Uterus (tissue), 4 donors: Measurements from ENCODE around the gene OXCT2. TPM values are rescaled to one million over a fixed set of nuclear protein-coding genes. Genes with fewer than 3 reads are reported as not detected.

Experiments used
- DNase-seq, 2 donors: peaks; one replicate each; pipeline ENCODE4 v3.0.0-alpha.2; 2019 to 2020
- H3K27ac ChIP-seq, 2 donors: fragments of 200-600 bp; sonication (generic); 1 replicate in 1 of 2; 2 replicates in 1 of 2; pipeline ENCODE4 v1.5.1; 2016 to 2018
- H3K27me3 ChIP-seq, 2 donors: fragments of 200-600 bp; sonication (generic); one replicate each; pipeline ENCODE4 v1.5.1; 2018 to 2019; ENCODE audit warnings: control low read depth in 1 of 2
- H3K36me3 ChIP-seq, 2 donors: fragments of 200-600 bp; sonication (generic); one replicate each; pipeline ENCODE4 v1.5.1; 2019; ENCODE audit warnings: control low read depth in 1 of 2
- H3K4me1 ChIP-seq, 2 donors: fragments of 200-600 bp; sonication (generic); one replicate each; pipeline ENCODE4 v1.5.1; 2018 to 2019; ENCODE audit warnings: control low read depth in 1 of 2
- H3K4me3 ChIP-seq, 2 donors: fragments of 200-600 bp; sonication (generic); 1 replicate in 1 of 2; 2 replicates in 1 of 2; pipeline ENCODE4 v1.5.1; 2018 to 2019; ENCODE audit warnings: mild to moderate bottlenecking in 1 of 2
- H3K9me3 ChIP-seq, 2 donors: fragments of 200-600 bp; sonication (generic); one replicate each; pipeline ENCODE4 v1.5.1; 2019; ENCODE audit warnings: control low read depth in 1 of 2
- POLR2A ChIP-seq, 2 donors: fragments of 450-650 bp; IDR thresholded peaks; one replicate each; pipeline ENCODE4 v1.6.1; 2016; ENCODE audit warnings: antibody characterized with exemption in 2 of 2, mild to moderate bottlenecking in 1 of 2, moderate library complexity in 1 of 2
- intact Hi-C: fragments of 100-400 bp; cut with DNase I; formaldehyde crosslinking; loops from one replicate; pipeline ENCODE4 v1.15.1; 2023; ENCODE audit warnings: low total_unique reads
- total RNA-seq, 4 donors: library from RNA; depleted of rRNA in 3 of 4; stranded (reverse); fragments of >200 nt in 3 of 4; gene quantifications; one replicate each; pipeline versions ENCODE4 v1.1.0 to v1.2.4, GENCODE V29; 2014 to 2023
- TF ChIP-seq, protein P1 (sequence below), 4 experiments: fragments of 200-600 bp in 2 of 4; fragments of 450-650 bp in 2 of 4; sonication (generic) in 2 of 4; IDR thresholded peaks; one replicate each; pipeline ENCODE4 v1.5.1; 2016 to 2019; ENCODE audit warnings: antibody characterized with exemption in 4 of 4, mild to moderate bottlenecking in 2 of 4, moderate library complexity in 1 of 4
- donor health status: DM: yes; HTN: yes; CAD: no.

OXCT2 gene
- total RNA-seq, 4 donors from 2014 or later, result 1.1 to 1.5 TPM; not detected in 2

DNA sequence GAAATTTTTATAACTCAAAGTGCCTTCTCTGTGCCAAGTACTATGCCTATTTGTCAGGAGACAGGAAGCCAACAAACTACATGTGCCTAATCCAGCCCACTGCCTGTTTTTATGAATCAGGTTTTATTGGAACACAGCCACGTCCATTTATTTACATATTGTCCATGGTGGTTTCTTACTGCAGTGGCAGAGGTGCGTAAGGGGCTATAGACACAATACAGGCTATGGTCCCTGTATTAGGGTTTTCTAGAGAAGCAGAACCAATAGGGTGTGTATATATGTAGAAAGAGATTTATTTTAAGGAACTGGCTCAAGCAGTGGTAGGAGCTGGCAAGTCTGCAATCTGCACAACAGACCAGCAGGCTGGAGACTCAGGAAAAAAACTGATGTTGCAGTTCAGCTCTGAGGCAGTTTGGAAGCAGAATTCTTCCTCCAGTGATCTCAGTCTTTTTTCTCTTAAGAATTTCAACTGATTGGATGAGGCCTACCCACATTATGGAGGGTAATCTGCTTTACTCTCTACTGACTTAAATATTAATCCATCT, 17.1 kb downstream of the OXCT2 start:
- Histone ChIP-seq H3K27ac (no peak overlapping the region), H3K36me3 (no peaks in the 10 kb centered on the region), H3K4me3 (no peak overlapping the region), H3K9me3 (no peaks in the 10 kb centered on the region), H3K4me1 (no peaks in the 10 kb centered on the region), H3K27me3 (no peaks in the 10 kb centered on the region)
- intact Hi-C loops, result no loop called here
- no peak for DNase-seq
- TF ChIP-seq POLR2A (IDR thresholded peaks at IDR 0.05), result no peak
- TF ChIP-seq, protein P1, sequence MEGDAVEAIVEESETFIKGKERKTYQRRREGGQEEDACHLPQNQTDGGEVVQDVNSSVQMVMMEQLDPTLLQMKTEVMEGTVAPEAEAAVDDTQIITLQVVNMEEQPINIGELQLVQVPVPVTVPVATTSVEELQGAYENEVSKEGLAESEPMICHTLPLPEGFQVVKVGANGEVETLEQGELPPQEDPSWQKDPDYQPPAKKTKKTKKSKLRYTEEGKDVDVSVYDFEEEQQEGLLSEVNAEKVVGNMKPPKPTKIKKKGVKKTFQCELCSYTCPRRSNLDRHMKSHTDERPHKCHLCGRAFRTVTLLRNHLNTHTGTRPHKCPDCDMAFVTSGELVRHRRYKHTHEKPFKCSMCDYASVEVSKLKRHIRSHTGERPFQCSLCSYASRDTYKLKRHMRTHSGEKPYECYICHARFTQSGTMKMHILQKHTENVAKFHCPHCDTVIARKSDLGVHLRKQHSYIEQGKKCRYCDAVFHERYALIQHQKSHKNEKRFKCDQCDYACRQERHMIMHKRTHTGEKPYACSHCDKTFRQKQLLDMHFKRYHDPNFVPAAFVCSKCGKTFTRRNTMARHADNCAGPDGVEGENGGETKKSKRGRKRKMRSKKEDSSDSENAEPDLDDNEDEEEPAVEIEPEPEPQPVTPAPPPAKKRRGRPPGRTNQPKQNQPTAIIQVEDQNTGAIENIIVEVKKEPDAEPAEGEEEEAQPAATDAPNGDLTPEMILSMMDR (IDR thresholded peaks at IDR 0.05), result no peak

DNA sequence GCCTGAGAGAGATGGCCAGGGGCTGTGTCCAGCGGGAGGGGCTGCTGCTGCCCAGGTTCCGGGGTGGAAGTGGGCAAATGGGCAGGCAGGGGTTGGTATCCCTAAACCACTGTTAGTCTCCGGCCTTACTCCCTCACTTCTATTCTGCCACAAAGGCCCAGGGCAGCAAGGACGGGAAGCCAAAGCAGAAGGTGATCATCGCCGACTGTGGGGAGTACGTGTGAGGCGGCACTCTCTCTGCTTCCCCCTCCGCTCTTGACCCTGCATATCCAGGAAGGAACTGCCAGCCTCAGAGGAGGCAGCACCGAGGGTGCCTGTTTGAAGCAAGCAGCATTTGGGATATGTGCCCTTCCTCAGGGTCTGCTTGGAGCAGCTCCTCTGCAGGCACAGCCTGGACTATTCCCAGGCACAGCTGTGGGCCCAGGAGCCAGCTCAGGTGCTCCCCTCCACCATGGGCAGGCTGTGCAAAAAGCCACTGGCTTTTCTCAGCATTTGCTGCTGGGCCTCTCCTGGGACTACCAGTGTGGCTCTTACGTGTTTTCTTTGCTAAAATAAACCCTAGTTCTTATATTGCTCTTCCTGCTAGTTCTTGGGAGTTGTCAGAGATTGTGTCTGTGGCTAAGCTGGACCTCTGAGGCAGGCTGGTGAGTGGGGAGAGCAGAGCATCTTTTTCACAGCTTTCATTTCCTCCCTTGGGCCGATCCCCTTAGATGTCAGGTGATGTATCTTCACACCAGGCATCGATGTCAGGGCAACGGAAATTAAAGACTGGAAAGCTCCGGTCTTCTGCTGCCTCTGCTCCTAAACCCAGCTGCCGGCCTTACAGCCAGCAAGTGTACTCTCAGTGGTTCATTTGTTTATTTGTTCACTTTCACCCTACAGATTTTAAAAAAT, 17.8 kb downstream of the OXCT2 start:
- DNase-seq, result no peak
- Histone ChIP-seq H3K9me3 (no peaks in the 10 kb centered on the region), H3K36me3 (no peaks in the 10 kb centered on the region), H3K27ac (no peak overlapping the region), H3K27me3 (no peaks in the 10 kb centered on the region), H3K4me1 (no peaks in the 10 kb centered on the region), H3K4me3 (no peak overlapping the region)
- TF ChIP-seq, protein P1 (IDR thresholded peaks at IDR 0.05), result no peak
- no peak for TF ChIP-seq POLR2A (IDR thresholded peaks at IDR 0.05)
- intact Hi-C loops, result no loop called here

DNA sequence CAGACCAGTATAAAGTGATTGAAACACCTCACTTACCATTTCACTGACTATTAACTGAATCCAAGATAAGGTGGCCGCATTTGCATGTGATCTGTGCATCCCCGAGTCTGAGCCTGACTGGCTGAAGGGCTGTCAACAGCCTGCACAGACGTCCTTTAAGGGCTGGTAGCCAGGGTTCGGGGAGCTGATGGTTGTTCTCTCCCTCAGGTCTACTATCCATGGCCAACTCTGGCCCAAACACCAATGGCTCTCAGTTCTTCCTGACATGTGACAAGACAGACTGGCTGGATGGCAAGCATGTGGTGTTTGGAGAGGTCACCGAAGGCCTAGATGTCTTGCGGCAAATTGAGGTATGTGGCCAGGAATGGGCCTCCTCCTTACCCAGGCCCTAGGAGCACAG, 18.4 kb downstream of the OXCT2 start:
- no peaks in the 10 kb centered on the region for H3K9me3 ChIP-seq
- no peaks in the 10 kb centered on the region for H3K27me3 ChIP-seq
- H3K27ac ChIP-seq, result no peak overlapping the region
- no peak overlapping the region for H3K4me3 ChIP-seq
- TF ChIP-seq, protein P1 (IDR thresholded peaks at IDR 0.05), result no peak
- no peak for TF ChIP-seq POLR2A (IDR thresholded peaks at IDR 0.05)
- intact Hi-C loops, result no loop called here
- no peaks in the 10 kb centered on the region for H3K4me1 ChIP-seq
- H3K36me3 ChIP-seq, result no peaks in the 10 kb centered on the region
- no peak for DNase-seq

DNA sequence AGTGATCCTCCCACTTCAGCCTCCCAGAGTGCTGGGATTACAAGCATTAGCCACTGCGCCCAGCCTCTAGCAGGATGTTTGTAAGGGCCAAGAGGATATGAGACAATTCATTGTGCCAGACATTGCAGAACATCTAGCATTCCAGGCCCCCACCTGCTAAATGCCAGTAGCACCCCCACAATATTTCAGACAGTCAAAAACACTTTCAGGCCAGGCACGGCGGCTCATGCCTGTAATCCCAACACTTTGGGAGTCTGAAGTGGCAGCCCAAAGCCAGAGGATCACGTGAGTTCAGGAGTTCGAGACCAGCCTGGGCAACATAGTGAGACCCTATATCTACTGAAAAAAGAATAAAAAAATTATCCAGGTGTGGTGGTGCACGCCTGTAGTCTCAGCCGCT, 19.6 kb downstream of the OXCT2 start:
- Histone ChIP-seq H3K4me1 (no peaks in the 10 kb centered on the region), H3K4me3 (no peak overlapping the region), H3K27ac (no peak overlapping the region), H3K36me3 (no peaks in the 10 kb centered on the region), H3K9me3 (no peaks in the 10 kb centered on the region), H3K27me3 (no peaks in the 10 kb centered on the region)
- intact Hi-C loops, result no loop called here
- no peak for DNase-seq
- TF ChIP-seq, protein P1 (IDR thresholded peaks at IDR 0.05), result no peak
- no peak for TF ChIP-seq POLR2A (IDR thresholded peaks at IDR 0.05)

DNA sequence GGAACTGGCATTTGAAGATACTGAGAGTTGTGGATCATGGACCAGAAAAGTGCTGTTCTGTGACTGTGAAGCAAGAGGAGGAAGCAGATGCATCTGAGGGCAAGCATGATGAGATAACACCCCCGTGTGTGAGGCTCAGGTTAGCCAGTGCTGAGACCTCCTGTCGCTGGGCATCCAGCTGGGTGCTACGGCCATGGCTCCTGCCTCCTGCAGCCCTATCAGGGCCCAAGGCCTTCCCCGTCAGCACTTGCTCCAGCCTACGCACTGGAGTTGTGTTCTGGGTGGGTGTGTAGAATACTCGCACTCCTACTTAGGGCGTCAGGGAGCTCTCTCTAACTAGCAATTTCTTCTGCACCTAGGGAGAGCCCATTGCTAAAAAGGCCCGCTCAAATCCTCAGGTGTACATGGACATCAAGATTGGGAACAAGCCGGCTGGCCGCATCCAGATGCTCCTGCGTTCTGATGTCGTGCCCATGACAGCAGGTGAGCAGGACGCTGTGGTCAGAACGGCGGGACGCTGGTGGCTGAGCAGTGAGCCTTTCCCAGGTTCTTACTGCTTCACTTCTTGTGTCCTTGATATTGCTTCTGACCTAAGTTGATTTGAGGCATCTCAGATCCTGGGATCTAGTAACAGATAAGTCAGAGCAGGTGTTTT, 26.0 kb downstream of the OXCT2 start:
- H3K27me3 ChIP-seq, result no peaks in the 10 kb centered on the region

More for the DNA sequence above, 26.0 kb downstream of the OXCT2 start:
- intact Hi-C loops, result no loop called here
- no peak for TF ChIP-seq POLR2A (IDR thresholded peaks at IDR 0.05)
- TF ChIP-seq, protein P1 (IDR thresholded peaks at IDR 0.05), result no peak
- Histone ChIP-seq H3K27ac (no peak overlapping the region), H3K36me3 (no peaks in the 10 kb centered on the region), H3K9me3 (no peaks in the 10 kb centered on the region), H3K4me3 (no peak overlapping the region), H3K4me1 (no peaks in the 10 kb centered on the region)
- DNase-seq, result no peak
